HG02938 (cell line): ENCODE data around the gene CADPS.

ENCODE experiments used
- ATAC-seq: cut with Tn5 transposase; IDR thresholded peaks from one replicate; pipeline ENCODE4 v1.9.1; 2021; ENCODE audit warnings: mild to moderate bottlenecking, moderate library complexity; ENCODE audit not compliant: unreplicated experiment

The CADPS gene

DNA sequence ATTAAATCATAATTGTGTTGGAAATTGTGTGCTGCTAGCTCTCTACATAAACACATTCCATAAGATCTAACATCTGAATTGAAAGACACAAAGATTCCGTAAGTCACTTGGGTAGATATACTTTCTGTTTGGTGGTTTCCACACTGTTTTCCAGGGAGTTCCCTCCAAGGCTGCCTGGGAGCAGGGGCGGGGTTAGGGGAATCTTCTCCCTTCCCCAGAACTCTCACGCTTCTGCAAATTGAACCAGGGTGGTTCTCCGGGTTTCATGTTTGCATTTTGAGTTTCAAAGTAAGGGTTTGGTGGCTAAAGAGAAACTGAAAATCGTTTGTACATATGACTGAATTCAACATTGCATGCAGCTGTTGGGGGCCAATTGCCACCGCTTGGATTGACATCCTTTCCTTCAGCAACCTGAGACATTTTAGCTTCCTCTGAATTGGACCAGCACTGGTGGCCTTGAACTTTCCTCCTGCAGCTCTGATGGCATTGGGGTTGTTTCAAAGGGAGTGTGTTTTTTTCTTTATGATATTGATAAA, 309.1 kb downstream of the CADPS start:
- no peak for ATAC-seq

DNA sequence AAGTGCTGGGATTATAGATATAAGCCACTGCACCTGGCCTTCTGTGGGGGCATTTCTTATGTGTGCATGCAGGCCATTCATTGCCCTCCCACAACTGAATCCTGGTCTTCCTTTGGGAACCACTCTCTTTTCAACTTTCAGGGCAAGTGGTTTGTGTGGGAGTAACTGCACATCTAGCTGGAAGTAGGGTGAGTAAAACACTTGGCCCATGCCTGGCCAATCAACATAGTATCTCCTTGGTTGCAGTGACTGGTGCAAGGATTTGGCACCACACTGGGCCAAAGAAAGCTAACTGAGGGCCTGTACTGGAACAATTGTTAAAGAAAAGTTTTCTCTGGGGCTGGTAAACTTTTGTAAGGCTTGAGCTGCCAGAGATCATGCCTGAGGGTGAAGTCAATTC, 312.6 kb downstream of the CADPS start:
- no peak for ATAC-seq

DNA sequence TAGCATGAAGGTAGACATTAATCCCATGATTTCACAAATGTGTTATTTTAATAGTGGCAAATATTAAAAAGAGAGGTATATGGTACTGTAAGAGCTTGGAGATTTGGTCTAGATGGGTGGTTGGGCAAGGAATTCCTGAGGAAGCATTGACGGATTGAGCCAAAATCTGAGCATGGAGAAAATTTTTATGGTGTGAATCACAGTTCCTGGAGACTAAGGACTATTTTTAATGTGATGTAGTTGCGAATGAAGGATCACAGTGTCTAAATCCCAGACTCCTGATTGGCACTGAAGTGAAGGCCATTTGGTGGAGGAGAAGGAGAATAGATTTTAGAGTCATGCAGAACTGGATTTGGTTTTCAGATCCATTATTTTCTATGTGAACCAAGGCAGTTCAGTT, 313.2 kb downstream of the CADPS start:
- ATAC-seq: no peak

DNA sequence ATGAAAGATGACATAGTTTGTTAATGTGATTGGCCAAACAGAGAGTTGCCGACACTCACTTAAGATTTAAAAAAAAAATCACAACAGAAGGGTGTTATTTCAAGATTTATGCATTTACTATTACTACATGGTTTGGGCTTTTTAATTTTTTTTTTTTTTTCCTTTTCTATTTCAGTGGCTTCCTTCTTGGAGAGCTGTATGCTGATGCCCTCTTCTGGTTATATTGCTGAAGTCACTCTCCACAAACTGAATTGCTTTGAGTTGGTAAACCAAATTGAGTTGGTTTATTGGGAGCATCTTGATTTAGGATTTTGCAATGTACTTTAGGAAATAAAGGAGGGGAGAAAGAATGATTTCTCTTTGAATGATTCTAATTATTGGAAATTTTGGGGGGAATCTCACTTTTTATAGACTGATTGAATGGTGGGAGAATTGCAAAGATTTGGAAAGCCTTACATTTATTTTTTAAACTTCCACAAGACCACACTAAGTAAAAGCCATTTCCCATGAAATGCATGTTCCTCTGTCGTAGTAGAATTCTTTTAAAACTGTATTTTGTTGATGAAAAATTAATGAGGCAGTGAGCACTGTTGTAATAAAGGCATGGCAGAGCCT, 315.3 kb downstream of the CADPS start:
- ATAC-seq: no peak

DNA sequence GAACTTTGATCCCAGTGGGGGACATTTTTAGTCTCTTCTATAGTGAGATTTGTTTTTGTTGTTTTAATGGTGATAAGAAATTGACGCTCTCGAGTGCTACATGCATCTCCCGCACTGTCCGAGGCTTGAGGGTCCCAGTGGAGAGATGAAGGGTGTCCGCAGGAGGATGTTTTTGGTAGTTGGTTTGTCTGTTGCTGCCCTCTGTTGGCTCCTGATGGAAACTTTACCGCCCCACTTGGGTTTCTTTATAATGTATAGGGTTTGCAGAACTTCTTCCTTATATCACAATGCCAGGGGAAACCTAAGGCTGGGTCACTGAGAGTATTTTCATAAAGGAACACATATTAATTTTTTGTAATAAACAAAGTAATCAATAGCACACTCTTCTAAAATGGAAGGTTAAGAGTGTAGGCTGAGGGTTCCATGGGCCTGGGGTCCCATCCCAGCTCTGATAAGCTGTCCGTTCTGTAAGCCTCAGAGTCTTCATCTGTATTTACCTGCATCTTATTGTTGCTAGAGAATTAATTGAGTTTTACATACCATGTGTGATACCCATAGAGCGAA, 316.6 kb downstream of the CADPS start:
- no peak for ATAC-seq

DNA sequence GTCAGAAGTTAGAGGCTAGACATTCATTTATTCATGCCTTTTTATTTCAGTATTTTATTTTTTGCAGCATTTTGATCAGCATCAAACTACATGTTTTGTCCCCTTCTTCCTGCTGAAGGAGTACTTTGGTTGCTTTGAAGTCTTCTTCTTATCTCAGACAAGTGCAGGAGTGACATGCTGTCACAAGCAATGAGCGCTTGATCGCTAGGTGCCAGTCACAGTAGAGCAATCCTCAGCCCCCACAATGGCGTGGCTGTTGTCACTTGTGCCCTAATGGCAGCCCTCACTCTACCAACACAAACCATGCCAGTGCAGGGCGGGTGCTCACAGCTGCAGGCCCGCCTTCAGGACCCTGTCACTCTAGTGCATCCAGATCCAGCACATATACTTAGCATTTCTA, 317.2 kb downstream of the CADPS start:
- no peak for ATAC-seq

DNA sequence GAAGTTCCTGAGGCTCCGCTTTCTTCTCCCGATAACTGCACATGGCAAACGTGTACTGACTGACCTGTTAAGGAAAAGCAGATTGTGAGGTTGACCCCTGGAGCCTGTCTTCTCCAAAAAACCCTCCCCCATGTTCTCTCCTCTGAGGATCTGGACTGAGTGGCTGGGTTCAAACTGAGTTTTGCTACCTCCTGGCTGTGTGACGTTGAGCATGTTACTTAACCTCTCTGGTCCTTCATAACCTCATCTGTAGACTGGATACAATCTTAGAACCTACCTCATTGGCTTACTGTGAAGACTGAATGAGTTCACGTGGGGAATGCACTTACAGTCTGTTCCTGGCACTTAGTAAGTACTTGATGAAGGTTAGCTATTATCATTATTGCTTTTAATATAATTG, 317.8 kb downstream of the CADPS start:
- no peak for ATAC-seq

DNA sequence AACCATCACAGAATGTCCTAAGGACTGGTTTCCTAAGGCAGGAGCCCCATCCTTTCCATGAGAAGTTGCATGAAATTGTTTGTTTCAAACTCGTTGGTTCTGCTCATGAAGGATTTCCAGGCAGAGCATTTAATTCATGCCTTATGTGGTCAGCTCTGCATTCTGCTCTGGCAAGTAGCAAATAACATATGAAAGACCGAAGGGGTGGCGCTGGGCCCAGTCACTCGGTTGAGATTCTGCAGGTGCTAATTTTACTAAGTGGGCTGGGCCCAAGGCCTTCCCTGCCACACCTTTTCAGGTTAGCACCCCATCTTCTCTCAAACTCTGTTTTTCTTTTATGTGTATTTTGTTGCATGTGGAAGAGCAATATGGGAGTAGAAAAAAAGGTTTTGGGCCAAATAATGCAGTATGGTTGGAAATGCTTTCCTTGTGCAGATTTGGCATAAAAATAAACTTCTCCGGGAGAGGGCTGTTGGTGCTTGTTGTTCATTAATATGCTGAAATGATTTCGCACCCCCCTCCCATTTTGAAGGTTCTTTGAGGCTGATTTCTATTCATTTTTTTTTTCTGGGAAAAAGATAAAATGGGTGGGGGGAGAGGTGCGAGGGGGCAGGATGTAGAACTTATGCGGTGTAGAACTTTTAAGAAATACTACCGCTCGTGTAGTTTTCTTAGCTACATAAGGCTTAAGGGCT, 318.9 kb downstream of the CADPS start:
- no peak for ATAC-seq

DNA sequence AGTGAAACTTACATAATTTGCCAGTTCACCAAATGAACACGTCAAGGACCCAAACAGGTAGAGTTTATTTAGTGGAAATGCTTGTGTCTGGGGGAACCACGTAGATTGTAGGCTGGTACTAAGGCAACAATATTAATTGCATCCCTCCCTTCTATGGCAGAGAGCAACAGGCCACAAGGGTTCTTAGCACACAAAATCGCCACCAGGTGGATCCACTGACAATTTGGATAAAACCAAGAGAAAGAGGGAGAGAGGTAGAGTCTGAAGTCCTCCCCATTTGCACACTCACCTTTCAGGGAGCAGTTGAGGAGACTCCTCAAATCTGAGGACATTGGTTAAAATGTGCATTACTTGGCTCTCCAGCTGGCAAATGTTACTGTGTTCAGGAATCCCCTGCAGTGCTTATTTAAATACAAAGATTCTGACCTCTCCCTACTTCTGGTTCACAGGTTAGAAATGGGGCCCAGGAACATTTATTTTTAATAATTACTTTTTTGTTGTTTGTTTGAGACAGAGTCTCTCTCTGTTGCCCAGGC, 320.9 kb downstream of the CADPS start:
- ATAC-seq: no peak

DNA sequence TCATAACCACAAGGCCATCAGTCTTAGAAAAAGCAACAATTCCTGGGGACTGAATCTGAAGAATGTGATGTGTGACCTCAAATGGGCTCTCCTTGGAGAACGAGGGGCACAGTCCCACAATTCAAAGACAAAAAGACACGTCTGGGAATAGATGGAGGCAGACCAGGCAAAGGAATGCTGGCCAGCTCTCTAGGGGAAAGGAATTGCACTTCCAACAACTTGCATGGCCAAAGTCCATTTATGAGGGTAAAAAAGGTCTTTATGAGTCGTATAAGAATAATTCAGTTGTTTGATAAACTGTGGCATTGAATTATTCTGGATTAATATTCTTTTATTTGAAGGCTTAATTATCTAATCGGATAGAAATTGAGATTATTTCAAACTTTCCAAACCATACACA, 321.4 kb downstream of the CADPS start:
- ATAC-seq: no peak

DNA sequence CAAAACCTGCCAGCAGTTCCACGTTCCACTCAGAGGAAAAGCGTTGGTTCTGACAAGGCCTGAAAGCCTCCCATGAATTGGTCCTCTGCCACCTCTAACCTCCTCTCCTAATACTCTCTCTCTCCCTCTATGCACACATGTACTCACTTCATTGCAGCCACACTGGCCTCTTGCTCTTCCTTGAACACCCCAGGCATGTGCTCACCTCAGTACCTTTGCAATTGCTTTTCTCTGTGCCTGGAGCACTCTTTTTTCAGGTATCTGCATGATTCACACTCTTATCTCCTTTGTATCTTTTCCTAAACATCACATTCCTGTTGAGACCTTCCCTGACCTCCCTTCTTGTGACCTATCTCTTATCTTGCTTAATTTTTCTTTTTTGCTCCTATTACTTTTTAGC, 323.7 kb downstream of the CADPS start:
- ATAC-seq: no peak

DNA sequence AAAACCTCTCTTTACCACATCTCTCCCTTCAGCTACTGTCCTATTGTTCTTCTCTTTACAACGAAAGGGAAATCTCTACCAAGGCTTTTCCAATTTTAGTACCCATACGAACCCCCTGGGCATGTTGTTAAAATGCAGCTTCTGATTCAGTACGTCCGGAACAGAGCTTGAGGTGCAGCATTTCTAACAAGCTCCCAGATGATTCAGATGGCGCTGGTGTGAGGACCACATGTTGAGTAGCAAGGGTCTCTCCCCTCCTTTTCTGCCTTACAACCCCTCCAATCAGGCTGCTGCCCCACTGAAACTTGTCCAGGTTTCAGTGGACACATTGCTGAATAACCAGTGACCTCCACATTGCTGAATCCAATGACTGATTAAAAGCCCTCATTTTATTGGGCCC, 324.8 kb downstream of the CADPS start:
- no peak for ATAC-seq

DNA sequence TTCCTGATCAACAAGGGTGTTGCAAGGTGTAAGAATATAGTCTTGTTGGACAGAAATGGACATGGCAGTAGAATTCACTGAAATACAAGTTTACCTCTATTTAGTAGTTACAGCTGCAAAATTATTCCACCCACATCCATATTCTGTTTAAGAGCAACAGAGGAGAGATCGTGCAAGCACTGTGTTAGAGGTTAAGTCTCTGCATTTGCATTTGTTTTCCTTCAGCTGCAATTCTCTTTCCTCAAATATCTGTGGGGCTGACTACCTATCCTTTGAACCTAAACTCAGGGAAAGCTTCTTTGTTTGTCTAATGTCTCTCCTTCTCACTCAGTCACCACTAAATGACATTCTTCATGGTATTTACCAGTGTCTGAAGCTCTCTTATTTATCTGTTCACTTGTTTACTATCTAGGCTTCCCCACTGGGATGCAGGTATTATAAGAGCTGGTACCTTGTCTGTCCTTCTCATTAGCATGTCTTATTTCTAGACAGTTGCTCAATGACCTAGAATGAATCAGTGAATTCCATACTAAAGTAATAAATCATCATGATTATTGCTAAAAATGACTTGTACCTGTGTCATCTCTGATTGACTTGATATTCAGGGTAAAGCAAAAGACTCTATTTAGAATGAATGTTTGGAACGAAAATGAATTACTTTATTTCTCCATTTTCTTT, 326.5 kb downstream of the CADPS start:
- ATAC-seq: no peak

DNA sequence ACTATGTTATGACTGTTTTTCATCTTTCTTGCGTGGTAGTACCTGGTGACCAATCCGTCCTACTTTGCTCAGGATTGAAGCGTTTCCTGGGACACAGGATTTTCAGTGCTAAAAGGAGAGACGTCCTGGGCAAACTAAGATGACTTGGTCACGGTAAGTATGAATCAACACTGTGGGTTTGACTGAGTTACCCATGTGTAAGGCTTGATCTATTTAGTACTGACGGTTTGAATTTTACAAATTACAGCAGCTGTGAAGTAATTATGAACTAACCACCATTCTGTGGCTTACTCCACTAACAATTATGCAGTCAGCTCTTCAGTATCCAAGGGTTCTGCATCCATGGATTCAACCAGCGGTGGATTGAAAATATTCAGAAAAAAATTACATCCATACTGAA, 328.9 kb downstream of the CADPS start:
- ATAC-seq: no peak

DNA sequence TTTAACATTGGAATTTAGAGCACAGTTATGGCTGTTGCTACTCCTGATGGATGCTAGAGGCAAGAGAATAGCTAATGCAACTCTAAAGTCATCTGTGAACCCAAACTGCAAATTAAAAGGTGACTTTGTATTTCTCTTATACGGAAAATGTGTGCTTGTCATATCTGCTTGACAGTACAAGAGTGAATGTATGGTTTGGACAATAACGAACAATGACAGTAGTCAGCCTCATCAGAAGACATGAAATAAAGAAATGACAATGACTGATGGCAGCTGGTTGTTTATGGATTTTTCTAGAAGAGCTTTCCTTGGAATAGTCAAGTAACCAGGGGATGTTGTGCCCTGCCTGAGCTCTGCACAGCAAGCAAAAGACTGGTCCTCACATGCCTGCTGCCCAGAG, 333.0 kb downstream of the CADPS start:
- ATAC-seq: no peak

DNA sequence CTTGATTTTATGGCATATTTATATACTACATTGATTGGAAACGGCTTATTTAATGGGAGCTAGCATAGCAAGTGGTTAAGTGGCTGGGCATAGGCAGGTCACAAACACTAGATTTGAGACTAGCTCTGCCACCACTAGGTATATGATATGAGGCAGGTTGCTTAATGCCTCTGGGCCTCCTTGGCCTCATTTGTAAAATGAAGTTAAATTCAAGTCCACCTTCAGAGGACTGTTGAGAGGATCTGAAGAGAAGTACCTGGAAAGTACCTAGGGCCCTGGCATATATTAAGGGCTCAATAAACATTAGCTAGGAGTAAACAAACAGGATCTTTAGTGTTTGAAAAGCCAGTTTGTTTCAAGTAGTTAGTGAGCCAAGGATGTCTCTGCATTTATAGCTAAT, 335.5 kb downstream of the CADPS start:
- ATAC-seq: no peak

DNA sequence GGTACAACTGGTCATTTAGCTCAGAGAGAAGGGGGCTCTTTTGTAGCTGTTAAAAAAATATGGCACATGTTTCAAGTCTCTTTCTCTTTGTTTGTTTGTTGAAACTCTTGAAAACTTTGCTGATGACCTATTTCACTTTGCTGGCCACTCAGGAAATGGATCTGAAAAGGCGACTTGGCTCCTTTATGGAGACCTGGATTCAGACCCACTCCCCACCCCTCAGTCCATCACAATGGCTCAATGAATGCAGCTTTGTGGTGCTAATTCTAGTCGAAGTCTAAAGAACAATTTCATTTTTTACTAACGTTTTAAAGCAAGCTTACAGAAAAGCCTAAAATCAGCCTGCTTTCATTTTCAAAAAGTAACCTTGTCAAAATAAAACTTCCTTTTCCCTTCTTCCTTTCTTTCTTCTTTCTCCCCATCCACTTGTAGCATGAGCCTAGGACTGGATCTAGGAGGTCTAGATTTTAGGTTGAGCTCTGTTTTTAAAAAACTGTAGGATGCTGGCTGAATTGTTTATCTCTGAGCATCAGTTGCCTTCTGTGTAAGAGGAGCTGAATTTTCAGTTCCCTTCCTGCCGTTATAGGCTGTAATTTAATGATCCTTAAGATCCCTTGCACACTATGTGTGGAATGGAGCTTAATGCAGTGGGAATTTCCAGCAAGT, 336.4 kb downstream of the CADPS start:
- ATAC-seq: no peak

DNA sequence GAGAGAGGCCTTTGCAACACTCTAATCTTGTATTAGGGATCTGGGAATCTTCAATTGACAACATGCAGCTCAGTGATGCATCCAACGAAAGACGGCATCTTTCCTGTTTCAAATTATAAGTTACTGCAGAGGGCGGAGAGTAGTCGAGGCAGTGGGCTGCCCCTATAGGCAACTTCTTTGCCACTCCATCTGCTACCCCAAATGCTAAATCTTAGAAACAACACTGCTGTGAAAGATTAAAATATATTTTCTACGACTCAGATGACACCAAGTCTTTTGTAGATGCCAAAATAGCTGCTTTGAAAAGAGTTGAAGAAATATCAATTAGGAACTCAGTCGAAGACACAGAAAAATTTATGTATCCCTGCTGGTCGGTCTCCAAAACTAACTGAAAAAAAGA, 340.9 kb downstream of the CADPS start:
- no peak for ATAC-seq

DNA sequence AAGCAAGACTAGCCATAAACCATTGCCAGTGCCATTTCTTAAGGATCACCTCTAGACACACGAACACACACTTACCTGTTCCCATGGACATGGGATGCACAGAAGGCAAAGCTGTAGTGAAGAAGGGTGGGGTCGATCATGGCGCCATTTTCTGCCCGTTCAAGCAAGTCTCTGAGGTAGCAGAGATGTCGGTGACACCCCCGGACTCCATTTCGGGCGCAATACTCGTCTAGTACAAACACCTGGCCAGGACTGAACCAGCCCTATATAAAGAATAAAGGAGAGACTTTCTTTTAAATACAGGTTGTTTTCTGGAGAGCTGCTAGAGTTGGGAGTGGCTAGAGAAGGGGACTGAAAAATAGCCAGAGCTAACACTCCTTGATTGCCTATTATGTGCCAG, 342.4 kb downstream of the CADPS start:
- ATAC-seq: no peak

DNA sequence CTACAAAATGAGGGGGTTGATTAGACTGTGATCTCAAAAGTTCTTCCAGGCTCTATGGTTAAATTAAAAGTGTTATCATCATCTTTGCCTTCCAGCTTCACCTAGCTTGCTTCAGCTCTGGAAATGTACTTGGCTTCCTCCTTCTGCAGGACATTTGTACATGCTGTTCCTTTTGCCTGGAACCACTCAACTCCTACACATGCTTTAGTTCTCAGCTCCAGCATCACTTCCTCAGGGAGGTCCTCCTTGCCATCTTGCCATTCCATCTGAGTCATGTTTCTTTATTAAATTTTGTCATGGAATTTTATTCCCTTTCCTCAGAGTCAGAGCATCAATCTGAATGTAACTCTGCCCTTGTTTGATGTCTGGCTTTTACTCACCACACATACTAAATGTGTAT, 343.2 kb downstream of the CADPS start:
- ATAC-seq: no peak

DNA sequence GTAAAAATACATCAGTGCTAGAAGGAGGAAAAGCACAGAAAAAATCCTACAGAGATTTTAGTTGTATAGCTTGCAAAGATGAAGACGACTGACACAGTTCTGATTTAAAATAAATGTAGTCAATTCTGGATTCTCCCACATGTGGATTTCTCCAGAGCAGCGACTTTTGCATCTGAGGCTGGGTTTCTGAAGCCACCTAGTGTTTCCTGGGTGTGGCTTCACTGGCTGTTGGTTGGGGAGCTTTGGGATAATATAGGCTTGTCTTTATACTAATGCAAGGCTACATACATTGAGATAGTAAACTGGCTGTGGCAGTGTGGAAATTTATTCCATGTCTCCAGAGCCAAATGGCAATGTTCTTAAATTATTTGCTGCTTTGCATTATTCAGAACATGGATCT, 343.7 kb downstream of the CADPS start:
- ATAC-seq: no peak
